Measurements from ENCODE around the gene TRAPPC10.
"Not testable (repeated sequence)": the region's sequence is repeated elsewhere in the genome, so short reads cannot be mapped to it uniquely, and the experiment has no call there.

GRCh38 chr21:44107589-44107988 lies 95.5 kb downstream of the TRAPPC10 start:
- not testable (repeated sequence) for TF ChIP-seq CTCF, POLR2A (IDR thresholded peaks at IDR 0.05)

Data from uterus (tissue), 2 donors.